Right cardiac atrium (tissue), 5 donors: Measurements from ENCODE around the gene DST. TPM values are rescaled to one million over a fixed set of nuclear protein-coding genes. Genes with fewer than 3 reads are reported as not detected.

Experiments
- ATAC-seq, 2 donors: fragments of 200-7000 bp; cut with Tn5 transposase; one replicate each; pipeline versions ENCODE4 v1.8.0 to v1.9.1; 2020; ENCODE audit warnings: moderate library complexity in 2 of 2, mild to moderate bottlenecking in 1 of 2
- DNase-seq, 3 donors: peaks; one replicate each; pipeline ENCODE4 v3.0.0-alpha.2; 2020
- H3K27ac ChIP-seq: one replicate; pipeline ENCODE4 v1.5.1; 2013; ENCODE audit warnings: mild to moderate bottlenecking, low read length, control low read depth, moderate library complexity
- H3K27me3 ChIP-seq: one replicate; pipeline ENCODE4 v1.6.1; 2013; ENCODE audit not compliant: control insufficient read depth, insufficient read depth
- H3K4me1 ChIP-seq: one replicate; pipeline ENCODE4 v1.6.1; 2013; ENCODE audit warnings: low read length; ENCODE audit not compliant: control insufficient read depth, insufficient read depth
- H3K4me3 ChIP-seq: one replicate; pipeline ENCODE4 v1.5.1; 2013; ENCODE audit warnings: low read length, control low read depth
- H3K9me3 ChIP-seq: one replicate; pipeline ENCODE4 v1.6.1; 2013; ENCODE audit warnings: low read length; ENCODE audit not compliant: control insufficient read depth
- WGBS: extraction: QIAGEN DNeasy Blood & Tissue Kit; methylation state at CpG from one replicate; pipeline ENCODE4 v1.1.7; 2013; 5-methylcytosine and 5-hydroxymethylcytosine counted together
- intact Hi-C, 4 donors: fragments of 100-400 bp; cut with DNase I; formaldehyde crosslinking; loops; one replicate each; pipeline versions ENCODE4 v1.11.0 to v1.14.0; 2022 to 2023
- polyA plus RNA-seq: library from polyadenylated mRNA; stranded (reverse); fragments of 200-250 nt; gene quantifications from one replicate; pipeline ENCODE4 v1.2.3, GENCODE V29; 2013
- total RNA-seq, 4 donors: library from RNA; stranded (reverse); fragmentation: NEBNext Ultra II Directional; extraction: Animal tissue kit (Norgen Biotek cat#: 25700); gene quantifications; one replicate each; pipeline ENCODE4 v1.2.1, GENCODE V29; 2021
- donor health status: healthy with polysubstance abuse.
- donor health status: DM: no; HTN: yes; CAD: no.
- donor health status: DM: no; HTN: no; CAD: no.
- donor health status: DM: no; HTN: yes; CAD: no; lungs with severe emphysema.
- donor health status: DM: yes; HTN: yes; CAD: no.

Gene DST
- total and polyA plus RNA-seq, 5 donors = 148 to 308 (median 204) TPM

DNA sequence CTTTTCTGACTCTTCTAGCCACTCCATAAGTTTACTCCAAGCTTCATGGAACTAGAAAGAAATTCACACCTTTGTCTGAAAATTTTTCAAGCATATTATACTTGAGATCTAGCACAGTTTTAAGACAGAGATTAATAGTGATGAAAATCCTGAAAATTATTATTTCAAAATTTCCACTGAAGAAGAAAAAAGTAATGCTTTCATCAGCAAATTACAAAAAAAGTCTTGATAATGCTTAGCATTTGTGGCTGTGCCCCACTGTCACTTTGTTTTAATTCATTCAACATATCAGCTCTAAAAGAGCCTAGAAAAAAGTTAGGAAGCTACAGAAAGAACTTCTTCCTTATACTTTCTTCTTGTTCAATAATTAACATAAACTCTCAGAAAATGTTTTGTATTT is 153.1 kb downstream of the DST start:
- peaks cover 5% of the 10 kb centered on the region for H3K4me1 ChIP-seq
- no peaks in the 10 kb centered on the region for H3K9me3 ChIP-seq
- H3K27me3 ChIP-seq = no peaks in the 10 kb centered on the region
- no peak for DNase-seq
- H3K4me3 ChIP-seq = no peak overlapping the region
- H3K27ac ChIP-seq = no peak overlapping the region
- intact Hi-C loops = no loop called here
- no peak for ATAC-seq

DNA sequence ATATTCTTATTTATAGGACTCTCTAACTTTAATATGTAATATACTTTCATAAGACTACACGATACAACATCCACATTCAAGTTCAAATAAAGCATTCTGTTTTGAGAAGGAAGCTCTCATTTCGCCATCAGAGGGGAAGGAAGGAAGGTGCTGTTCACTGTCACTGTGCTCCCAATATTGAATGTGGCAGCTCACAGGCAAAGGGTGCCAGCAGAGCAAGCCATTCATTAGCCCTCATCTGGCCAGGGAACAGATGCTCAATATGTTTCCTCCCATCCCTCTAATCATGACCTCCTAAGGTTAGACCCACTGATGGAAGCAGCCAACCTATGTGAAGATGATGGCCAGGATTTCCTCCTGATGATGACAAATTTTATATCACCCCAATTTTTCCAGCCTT is 154.4 kb downstream of the DST start:
- no peak for ATAC-seq
- 88% methylated on average over 2 of the region's 2 CpGs for WGBS

GRCh38 chr6:56486681-56487080 is 156.0 kb downstream of the DST start:
- H3K27me3 ChIP-seq = no peaks in the 10 kb centered on the region
- H3K9me3 ChIP-seq = no peaks in the 10 kb centered on the region
- DNase-seq (no peak), ATAC-seq (no peak)
- no peak overlapping the region for H3K27ac ChIP-seq
- no peak overlapping the region for H3K4me3 ChIP-seq
- intact Hi-C loops = no loop called here
- 97% methylated on average over 3 of the region's 3 CpGs for WGBS
- H3K4me1 ChIP-seq = peaks cover 2% of the 10 kb centered on the region

More for the DNA sequence above, 154.4 kb downstream of the DST start:
- DNase-seq = no peak
- Histone ChIP-seq H3K4me1 (peaks cover 5% of the 10 kb centered on the region), H3K27ac (no peak overlapping the region), H3K27me3 (no peaks in the 10 kb centered on the region), H3K9me3 (no peaks in the 10 kb centered on the region), H3K4me3 (no peak overlapping the region)
- intact Hi-C loops = no loop called here

DNA sequence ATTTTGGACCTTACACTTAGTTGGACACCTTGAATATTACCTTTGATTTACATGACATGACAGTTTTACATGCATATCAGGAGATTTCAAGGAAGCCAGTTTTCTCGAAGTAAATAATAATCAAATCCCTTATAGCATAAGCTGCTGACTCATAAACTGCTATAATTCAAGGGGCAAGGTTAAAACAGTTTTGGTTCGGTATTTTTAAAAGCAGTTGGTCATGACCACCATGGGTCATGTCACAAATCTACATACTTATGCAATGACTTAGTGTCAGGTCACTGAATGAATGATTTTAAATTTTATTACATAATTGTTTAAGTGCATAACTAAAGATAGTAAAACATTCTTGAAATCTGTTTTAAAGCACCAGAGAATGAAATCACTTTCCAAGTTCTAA is 158.0 kb downstream of the DST start:
- intact Hi-C loops = no loop called here
- Histone ChIP-seq H3K4me3 (no peak overlapping the region), H3K4me1 (no peaks in the 10 kb centered on the region), H3K9me3 (no peaks in the 10 kb centered on the region), H3K27ac (no peak overlapping the region), H3K27me3 (no peaks in the 10 kb centered on the region)
- 77% methylated on average over 2 of the region's 2 CpGs for whole genome bisulfite sequencing
- no peak for ATAC-seq
- no peak for DNase-seq

DNA sequence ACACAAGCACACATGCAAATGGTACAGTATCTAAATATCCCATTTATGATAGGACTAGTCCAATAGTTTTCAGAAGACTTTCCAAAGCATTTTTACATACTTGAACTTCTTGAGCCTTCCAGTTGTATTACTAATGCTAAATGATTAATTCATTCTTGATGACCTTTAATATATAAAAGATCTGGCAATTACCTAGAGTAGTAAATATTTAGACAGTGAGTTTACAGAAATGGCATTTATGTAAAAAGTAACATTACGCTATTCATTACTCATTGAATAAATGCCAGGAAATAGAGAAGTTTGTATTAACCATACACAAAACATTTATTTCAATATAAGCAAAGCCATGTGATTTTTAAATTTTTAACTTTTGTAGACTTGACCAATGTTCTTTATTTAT is 158.8 kb downstream of the DST start:
- ATAC-seq (no peak), DNase-seq (no peak)
- 89% methylated on average over 1 of the region's 1 CpG for WGBS
- no peaks in the 10 kb centered on the region for H3K9me3 ChIP-seq
- H3K4me3 ChIP-seq = no peak overlapping the region
- H3K4me1 ChIP-seq = no peaks in the 10 kb centered on the region
- intact Hi-C loops = no loop called here
- no peak overlapping the region for H3K27ac ChIP-seq
- H3K27me3 ChIP-seq = no peaks in the 10 kb centered on the region

- DNase-seq = no peak
- 85% methylated on average over 8 of the region's 8 CpGs for WGBS
- H3K4me3 ChIP-seq = no peak overlapping the region
- H3K27ac ChIP-seq = no peak overlapping the region
- H3K9me3 ChIP-seq = no peaks in the 10 kb centered on the region
- no peaks in the 10 kb centered on the region for H3K4me1 ChIP-seq
- intact Hi-C loops = no loop called here
- ATAC-seq = no peak
- no peaks in the 10 kb centered on the region for H3K27me3 ChIP-seq
Measured at GRCh38 chr6:56482525-56482924, 160.2 kb downstream of the DST start.

GRCh38 chr6:56481957-56482356 is 160.7 kb downstream of the DST start:
- Histone ChIP-seq H3K9me3 (no peaks in the 10 kb centered on the region), H3K4me1 (no peaks in the 10 kb centered on the region), H3K4me3 (no peak overlapping the region), H3K27me3 (no peaks in the 10 kb centered on the region), H3K27ac (no peak overlapping the region)
- 80% methylated on average over 5 of the region's 5 CpGs for WGBS
- DNase-seq = no peak
- ATAC-seq = no peak
- intact Hi-C loops = no loop called here

- intact Hi-C loops = no loop called here
- ATAC-seq = no peak
- no peak overlapping the region for H3K27ac ChIP-seq
- 83% methylated on average over 4 of the region's 4 CpGs for WGBS
- H3K27me3 ChIP-seq = no peaks in the 10 kb centered on the region
- no peaks in the 10 kb centered on the region for H3K9me3 ChIP-seq
- no peak overlapping the region for H3K4me3 ChIP-seq
- H3K4me1 ChIP-seq = peaks cover 1% of the 10 kb centered on the region
- DNase-seq = no peak
Measured at GRCh38 chr6:56480654-56481337, 161.9 kb downstream of the DST start.

GRCh38 chr6:56480246-56480645 is 162.4 kb downstream of the DST start:
- Histone ChIP-seq H3K4me3 (no peak overlapping the region), H3K27ac (no peak overlapping the region), H3K4me1 (peaks cover 5% of the 10 kb centered on the region), H3K27me3 (no peaks in the 10 kb centered on the region), H3K9me3 (no peaks in the 10 kb centered on the region)
- ATAC-seq = no peak
- no peak for DNase-seq
- intact Hi-C loops = no loop called here

GRCh38 chr6:56479381-56479780 is 163.3 kb downstream of the DST start:
- H3K27me3 ChIP-seq = no peaks in the 10 kb centered on the region
- no peak overlapping the region for H3K27ac ChIP-seq
- no peaks in the 10 kb centered on the region for H3K9me3 ChIP-seq
- 98% methylated on average over 3 of the region's 3 CpGs for WGBS
- H3K4me3 ChIP-seq = no peak overlapping the region
- DNase-seq (no peak), ATAC-seq (no peak)
- peaks cover 5% of the 10 kb centered on the region for H3K4me1 ChIP-seq
- intact Hi-C loops = loop anchor here in 1 of 4 donors (10.0 kb wide), 1 partner anchor 115 kb away; no protein-coding TSS in a partner anchor

DNA sequence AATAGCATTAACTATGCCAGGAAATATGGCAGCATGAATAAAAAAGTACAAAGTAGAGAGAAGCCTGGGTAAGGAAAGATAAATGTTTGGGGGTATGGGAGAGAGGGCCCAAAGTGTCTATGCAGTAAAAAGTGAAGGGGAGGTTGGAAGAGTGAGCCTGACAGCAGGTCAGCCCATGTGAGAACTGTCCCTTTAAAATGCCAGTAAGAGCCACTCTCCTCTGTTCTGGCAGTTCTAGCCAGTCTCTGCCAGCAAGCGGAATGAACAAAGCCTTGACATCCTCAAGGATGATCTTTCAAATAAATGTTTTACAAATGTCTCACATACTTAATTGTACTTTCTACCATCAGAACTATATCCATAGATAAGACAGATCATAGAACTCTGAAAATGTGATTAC is 164.5 kb downstream of the DST start:
- DNase-seq = no peak
- Histone ChIP-seq H3K27ac (no peak overlapping the region), H3K27me3 (no peaks in the 10 kb centered on the region), H3K9me3 (no peaks in the 10 kb centered on the region), H3K4me3 (no peak overlapping the region), H3K4me1 (peaks cover 5% of the 10 kb centered on the region)
- intact Hi-C loops = loop anchor here in 1 of 4 donors (10.0 kb wide), 1 partner anchor 117 kb away; no protein-coding TSS in a partner anchor
- ATAC-seq = no peak
- WGBS = 83% methylated on average over 1 of the region's 1 CpG

- ATAC-seq (no peak), DNase-seq (no peak)
- Histone ChIP-seq H3K4me1 (peaks cover 5% of the 10 kb centered on the region), H3K4me3 (no peak overlapping the region), H3K9me3 (no peaks in the 10 kb centered on the region), H3K27ac (no peak overlapping the region), H3K27me3 (no peaks in the 10 kb centered on the region)
- intact Hi-C loops = loop anchor here in 1 of 4 donors (10.0 kb wide), 1 partner anchor 118 kb away; no protein-coding TSS in a partner anchor
- 71% methylated on average over 5 of the region's 5 CpGs for WGBS
Measured at GRCh38 chr6:56477241-56477640, 165.4 kb downstream of the DST start.
